ENCODE results near the gene HNRNPUL1. TPM values are rescaled to one million over a fixed set of nuclear protein-coding genes. Genes with fewer than 3 reads are reported as not detected.

Gene HNRNPUL1
- total and polyA plus RNA-seq, 12 donors, result 55.5 to 151 (median 106) TPM

DNA sequence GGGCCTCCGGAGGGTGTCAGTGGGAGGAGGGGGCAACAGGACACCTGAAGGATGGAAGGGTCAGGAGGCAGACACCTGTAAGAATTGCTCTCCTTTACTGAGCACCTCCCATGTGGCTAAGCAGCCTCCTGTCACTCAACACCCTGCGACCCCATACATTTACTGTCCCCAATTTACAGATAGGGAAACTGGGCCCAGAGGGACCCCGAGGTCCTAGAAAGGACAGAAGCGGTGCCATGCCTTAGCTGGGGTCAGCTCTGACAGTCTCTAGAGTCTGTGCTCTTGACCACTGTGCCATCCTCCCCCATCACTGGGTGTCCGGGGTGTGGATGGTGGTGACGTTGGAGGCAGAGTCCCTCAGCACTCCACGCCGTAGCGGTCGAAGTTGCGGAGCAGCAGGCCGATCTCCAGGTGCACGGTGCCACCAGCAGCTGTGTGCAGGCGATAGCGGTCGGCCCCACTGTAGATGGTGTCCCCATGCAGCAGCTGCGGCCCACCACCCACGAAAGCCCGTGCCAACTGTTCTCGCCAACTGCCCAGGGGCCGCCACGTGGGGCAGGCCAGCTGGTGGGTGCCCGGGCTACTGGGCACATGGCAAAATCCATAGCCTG, 90.3 kb downstream of the HNRNPUL1 start:
- 92 to 93% methylated on average over 23 of the region's 23 CpGs for WGBS, 2 donors
- TF ChIP-seq, protein P1, sequence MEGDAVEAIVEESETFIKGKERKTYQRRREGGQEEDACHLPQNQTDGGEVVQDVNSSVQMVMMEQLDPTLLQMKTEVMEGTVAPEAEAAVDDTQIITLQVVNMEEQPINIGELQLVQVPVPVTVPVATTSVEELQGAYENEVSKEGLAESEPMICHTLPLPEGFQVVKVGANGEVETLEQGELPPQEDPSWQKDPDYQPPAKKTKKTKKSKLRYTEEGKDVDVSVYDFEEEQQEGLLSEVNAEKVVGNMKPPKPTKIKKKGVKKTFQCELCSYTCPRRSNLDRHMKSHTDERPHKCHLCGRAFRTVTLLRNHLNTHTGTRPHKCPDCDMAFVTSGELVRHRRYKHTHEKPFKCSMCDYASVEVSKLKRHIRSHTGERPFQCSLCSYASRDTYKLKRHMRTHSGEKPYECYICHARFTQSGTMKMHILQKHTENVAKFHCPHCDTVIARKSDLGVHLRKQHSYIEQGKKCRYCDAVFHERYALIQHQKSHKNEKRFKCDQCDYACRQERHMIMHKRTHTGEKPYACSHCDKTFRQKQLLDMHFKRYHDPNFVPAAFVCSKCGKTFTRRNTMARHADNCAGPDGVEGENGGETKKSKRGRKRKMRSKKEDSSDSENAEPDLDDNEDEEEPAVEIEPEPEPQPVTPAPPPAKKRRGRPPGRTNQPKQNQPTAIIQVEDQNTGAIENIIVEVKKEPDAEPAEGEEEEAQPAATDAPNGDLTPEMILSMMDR (IDR thresholded peaks at IDR 0.05), result peak in 1 of 9 donors; percentile 29
- H3K9me3 ChIP-seq, result no peaks in the 10 kb centered on the region
- ATAC-seq (no peak), DNase-seq (peak; percentile 21 to 28)
- H3K36me3 ChIP-seq, result no peaks in the 10 kb centered on the region
- peak overlapping the region; percentile 63 to 98 (median 79) for H3K4me3 ChIP-seq
- intact Hi-C loops (cut with DNase I), result loop anchor here in 8 of 10 donors (2.0 to 10.0 kb wide), 6 partner anchors 28 to 147 kb away; partner anchors contain the start of genes CCDC97 (in 6 of the 8), DMAC2 (in 1 of the 8), ERICH4 (in 1 of the 8) and HNRNPUL1 (in 1 of the 8)
- peak overlapping the region in 9 of 10 donors; percentile 81 to 98 (median 95) for H3K27ac ChIP-seq
- peaks cover 0 to 5% (median 0%) of the 10 kb centered on the region in 7 donors for H3K27me3 ChIP-seq
- peaks cover 0 to 65% (median 43%) of the 10 kb centered on the region in 9 donors for H3K4me1 ChIP-seq

DNA sequence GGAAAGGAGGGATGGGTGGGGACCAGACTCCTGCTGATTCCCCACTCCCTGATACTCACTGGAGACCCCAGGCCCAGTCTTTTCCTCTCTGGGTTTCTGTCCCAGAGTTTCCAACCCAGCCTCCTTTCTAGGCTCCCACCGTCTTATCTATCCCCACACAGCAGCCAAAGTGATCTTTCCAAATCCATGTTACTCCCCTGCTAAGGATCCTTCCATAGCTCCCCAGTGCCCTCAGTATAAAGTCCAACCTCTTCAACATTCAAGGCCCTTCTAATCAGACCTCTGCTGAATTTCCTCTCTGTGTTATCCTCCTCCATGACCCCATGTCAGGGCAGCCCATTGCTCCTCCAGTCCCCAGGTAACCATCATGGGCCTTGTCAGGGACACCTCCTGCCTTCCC, 90.9 kb downstream of the HNRNPUL1 start:
- peaks cover 0 to 59% (median 38%) of the 10 kb centered on the region in 9 donors for H3K4me1 ChIP-seq
- H3K27ac ChIP-seq, result peak overlapping the region in 5 of 10 donors; percentile 48 to 96 (median 95)
- 69 to 100% methylated on average over 1 of the region's 1 CpG for WGBS, 2 donors
- no peak for DNase-seq
- intact Hi-C loops (cut with DNase I), result loop anchor here in 4 of 10 donors (2.0 to 10.0 kb wide), 5 partner anchors 28 to 80 kb away; partner anchors contain the start of gene DMAC2 (in 1 of the 4)
- TF ChIP-seq, protein P1 (IDR thresholded peaks at IDR 0.05), result no peak
- H3K9me3 ChIP-seq, result no peaks in the 10 kb centered on the region
- ATAC-seq, result no peak
- no peak overlapping the region for H3K4me3 ChIP-seq
- H3K27me3 ChIP-seq, result peaks cover 0 to 5% (median 0%) of the 10 kb centered on the region in 7 donors
- no peaks in the 10 kb centered on the region for H3K36me3 ChIP-seq

DNA sequence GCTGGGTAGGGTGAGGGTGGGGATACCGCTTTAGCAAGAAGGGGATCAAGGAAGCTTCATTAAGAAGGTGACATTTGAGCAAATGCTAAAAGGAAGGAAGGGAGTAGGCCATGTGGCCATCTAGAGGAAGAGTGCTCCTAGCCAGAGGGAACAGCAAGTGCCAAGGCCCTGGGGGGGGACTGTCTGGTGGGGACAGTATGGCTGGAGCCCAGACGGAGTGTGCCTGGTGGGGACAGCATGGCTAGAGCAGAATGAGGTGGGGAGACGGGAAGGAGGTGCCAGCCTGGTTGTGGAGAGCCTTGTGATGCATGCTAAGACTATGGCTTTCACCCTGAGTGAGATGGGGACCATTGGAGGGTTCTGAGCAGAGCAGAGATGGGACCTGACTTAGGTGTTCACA, 91.6 kb downstream of the HNRNPUL1 start:
- Histone ChIP-seq H3K27ac (peak overlapping the region in 5 of 10 donors; percentile 34 to 96 (median 85)), H3K4me1 (peaks cover 0 to 52% (median 31%) of the 10 kb centered on the region in 9 donors), H3K9me3 (no peaks in the 10 kb centered on the region), H3K4me3 (no peak overlapping the region), H3K27me3 (peaks cover 0 to 5% (median 0%) of the 10 kb centered on the region in 7 donors), H3K36me3 (peaks cover 0 to under 1% (median 0%) of the 10 kb centered on the region in 9 donors)
- DNase-seq (peak in 1 of 2 donors; percentile 36), ATAC-seq (peak in 1 of 8 donors; percentile 12)
- TF ChIP-seq, protein P1 (IDR thresholded peaks at IDR 0.05), result no peak
- WGBS, 2 donors, result 57 to 68% methylated on average over 3 of the region's 3 CpGs
- intact Hi-C loops (cut with DNase I), result loop anchor here in 4 of 10 donors (2.0 to 10.0 kb wide), 5 partner anchors 29 to 79 kb away; partner anchors contain the start of gene DMAC2 (in 1 of the 4)

DNA sequence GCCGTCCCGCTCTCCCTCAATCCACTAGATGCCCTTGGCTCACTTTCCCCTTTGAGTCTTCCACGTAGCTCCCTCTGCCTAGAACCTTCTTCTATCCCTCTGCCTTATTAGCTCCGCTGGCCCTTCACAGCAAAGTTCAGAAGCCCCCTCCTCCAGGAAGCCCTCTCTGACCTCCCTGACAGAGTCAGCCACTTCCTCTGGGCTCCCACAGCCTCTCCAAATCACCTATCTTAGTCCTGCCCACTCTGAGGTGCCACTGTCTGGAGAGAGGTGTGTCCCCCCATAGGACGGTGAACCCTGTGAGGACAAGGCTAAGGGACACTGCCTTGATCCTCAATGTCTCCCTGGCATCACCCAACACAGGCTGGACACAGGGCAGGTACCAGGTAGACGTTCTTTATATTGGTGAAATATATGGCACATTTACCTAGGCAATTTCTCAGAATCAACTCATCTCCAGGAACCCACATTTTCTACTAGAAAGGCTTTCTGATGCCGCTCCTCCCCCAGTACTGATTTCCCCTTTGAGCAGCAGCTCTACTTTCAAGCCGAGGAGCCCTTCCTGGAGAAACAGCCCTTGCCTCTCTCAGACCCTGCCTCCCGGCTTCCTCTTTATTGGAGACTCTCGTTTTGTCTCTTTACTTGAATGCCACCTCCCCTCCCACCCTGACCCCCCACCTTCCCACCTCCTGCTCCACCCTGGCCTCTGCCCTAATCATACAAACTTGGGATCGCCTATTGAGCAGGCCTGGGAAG, 93.0 kb downstream of the HNRNPUL1 start:
- Histone ChIP-seq H3K9me3 (no peaks in the 10 kb centered on the region), H3K4me1 (peaks cover 0 to 47% (median 20%) of the 10 kb centered on the region in 9 donors), H3K36me3 (peaks cover 0 to 6% (median 0%) of the 10 kb centered on the region in 9 donors), H3K27me3 (peaks cover 0 to 5% (median 0%) of the 10 kb centered on the region in 7 donors), H3K4me3 (no peak overlapping the region), H3K27ac (peak overlapping the region in 1 of 10 donors; percentile 49)
- ATAC-seq, result no peak
- intact Hi-C loops (cut with DNase I), result loop anchor here in 4 of 10 donors (5.0 to 10.0 kb wide), 4 partner anchors 35 to 78 kb away; partner anchors contain the start of gene DMAC2 (in 1 of the 4)
- no peak for DNase-seq
- TF ChIP-seq, protein P1 (IDR thresholded peaks at IDR 0.05), result no peak
- WGBS, 2 donors, result 81 to 83% methylated on average over 11 of the region's 11 CpGs

All from heart right ventricle (tissue), 16 donors.